Activated naive CD4-positive, alpha-beta T cell treated with anti-CD3 and anti-CD28 coated beads for 36 hours (primary cell): ENCODE results near the gene SENP2. TPM values are rescaled to one million over a fixed set of nuclear protein-coding genes. Genes with fewer than 3 reads are reported as not detected.
"Not testable (repeated sequence)": the region's sequence is repeated elsewhere in the genome, so short reads cannot be mapped to it uniquely, and the experiment has no call there.

Experiments used
- CTCF ChIA-PET: fragments of 350-600 bp; sonication (Branson Sonifier 250); formaldehyde crosslinking; loops from one replicate; lab custom pipeline; 2021; ENCODE audit warnings: antibody characterized with exemption; lab: Charles Lee
- DNase-seq: peaks from one replicate; pipeline ENCODE4 v3.0.0-alpha.2; 2020
- H3K27ac Mint-ChIP-seq: one replicate; pipeline ENCODE4 v1.8.0; 2021; ENCODE audit warnings: mild to moderate bottlenecking, mixed read lengths
- H3K27me3 Mint-ChIP-seq: one replicate; pipeline ENCODE4 v1.8.0; 2021; ENCODE audit warnings: low read depth, mixed read lengths
- H3K36me3 Mint-ChIP-seq: one replicate; pipeline ENCODE4 v1.8.0; 2021; ENCODE audit warnings: low read depth, mixed read lengths
- H3K4me1 Mint-ChIP-seq: one replicate; pipeline ENCODE4 v1.8.0; 2021; ENCODE audit warnings: low read depth, mixed read lengths
- H3K4me3 Mint-ChIP-seq: one replicate; pipeline ENCODE4 v1.8.0; 2021; ENCODE audit warnings: mild to moderate bottlenecking, moderate library complexity, mixed read lengths
- H3K9me3 Mint-ChIP-seq: one replicate; pipeline ENCODE4 v1.8.0; 2021; ENCODE audit warnings: mixed read lengths
- intact Hi-C: fragments of 100-400 bp; cut with micrococcal nuclease; formaldehyde crosslinking; loops from one replicate; pipeline ENCODE4 v1.15.1; 2023
- total RNA-seq, 2 experiments: library from RNA; stranded (reverse); gene quantifications; one replicate each; pipeline ENCODE4 v1.2.3, GENCODE V29; 2021

Gene SENP2
- total RNA-seq = 10 to 100 TPM; 19.4 to 25.0 TPM

- peak within 1 kb of the TSS; percentile 88 for H3K27ac Mint-ChIP-seq
- peaks cover 2% of the 10 kb centered on the region for H3K36me3 Mint-ChIP-seq
- no peaks in the 10 kb centered on the region for H3K9me3 Mint-ChIP-seq
- H3K4me1 Mint-ChIP-seq = peaks cover 27% of the 10 kb centered on the region
- peak within 1 kb of the TSS; percentile 83 for H3K4me3 Mint-ChIP-seq
- peak; percentile 100 for DNase-seq
- no peaks in the 10 kb centered on the region for H3K27me3 Mint-ChIP-seq
- CTCF ChIA-PET = interaction anchor here (1.3 to 2.6 kb wide), 4 partner anchors 11 to 125 kb away, joined by 3 to 20 read pairs (median 6); no protein-coding TSS in a partner anchor
- intact Hi-C loops = loop anchor here (1.0 to 10.0 kb wide), 6 partner anchors 87 to 989 kb away; partner anchors contain the start of genes DNAJB11, ETV5, TMEM41A and TRA2B
Observed at GRCh38 chr3:185585859-185586685, at the start of gene SENP2. TSS of gene SENP2 (plus strand) at chr3:185586295. CDS start at chr3:185586414, 119 bp downstream.

DNA sequence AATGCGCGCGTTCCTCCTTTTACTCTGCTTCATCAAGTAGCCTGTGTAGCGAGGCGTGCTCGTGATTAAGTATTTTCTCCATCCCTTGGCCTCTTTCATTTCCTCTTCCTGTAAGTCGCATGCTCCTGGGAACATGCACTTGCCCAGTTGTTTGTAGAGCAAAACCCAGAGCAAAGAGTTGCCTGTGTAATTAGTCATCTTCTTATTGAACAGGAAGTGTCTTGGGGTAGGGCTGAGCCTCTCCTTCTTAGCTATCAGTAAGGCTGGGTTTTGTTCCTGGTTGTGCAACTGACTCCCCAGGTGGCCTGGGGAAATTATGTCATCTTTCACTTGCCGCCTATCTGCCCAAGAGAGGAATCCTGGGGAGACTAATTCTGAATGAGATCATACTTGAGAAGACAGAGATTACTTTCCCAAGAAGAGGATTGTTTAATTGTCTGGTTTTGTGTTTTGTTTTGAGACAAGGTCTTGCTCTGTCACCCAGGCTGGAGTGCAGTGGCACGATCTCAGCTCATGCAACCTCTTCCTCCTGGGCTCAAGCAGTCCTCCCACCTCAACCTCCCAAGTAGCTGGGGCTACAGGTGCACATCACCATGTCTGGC, 48.6 kb upstream of the SENP2 start:
- peaks cover 2% of the 10 kb centered on the region for H3K36me3 Mint-ChIP-seq
- H3K4me3 Mint-ChIP-seq = no peak overlapping the region
- no peaks in the 10 kb centered on the region for H3K9me3 Mint-ChIP-seq
- intact Hi-C loops = no loop called here
- H3K4me1 Mint-ChIP-seq = peaks cover 13% of the 10 kb centered on the region
- CTCF ChIA-PET = no interaction called here
- H3K27me3 Mint-ChIP-seq = no peaks in the 10 kb centered on the region
- H3K27ac Mint-ChIP-seq = peak overlapping the region; percentile 78
- peak; percentile 73 for DNase-seq

DNA sequence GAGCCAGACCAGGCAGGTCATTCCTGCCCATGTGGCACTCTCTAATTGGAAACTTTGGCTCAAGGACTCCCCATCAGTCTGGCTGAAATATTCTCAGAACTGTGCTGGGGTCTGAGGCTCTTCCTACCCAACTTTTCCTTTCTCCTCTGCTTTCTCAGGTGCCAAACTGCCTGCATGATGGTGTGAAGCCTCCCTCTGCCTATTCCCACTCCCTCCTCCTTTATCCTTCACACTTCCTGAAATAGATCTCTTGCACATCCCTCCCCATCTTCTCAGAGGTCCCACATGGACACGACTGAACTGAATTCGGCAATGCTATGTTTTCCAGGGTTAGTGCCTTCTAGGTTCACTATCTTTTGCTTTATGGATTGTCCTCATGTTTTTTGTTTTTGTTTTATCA, 46.2 kb upstream of the SENP2 start:
- Mint-ChIP-seq H3K27ac (no peak overlapping the region), H3K36me3 (peaks cover 2% of the 10 kb centered on the region), H3K27me3 (no peaks in the 10 kb centered on the region), H3K9me3 (no peaks in the 10 kb centered on the region), H3K4me3 (no peak overlapping the region), H3K4me1 (peaks cover 13% of the 10 kb centered on the region)
- intact Hi-C loops = no loop called here
- CTCF ChIA-PET = interaction anchor here (0.7 to 1.4 kb wide), 3 partner anchors 18 to 204 kb away, joined by 3 read pairs; no protein-coding TSS in a partner anchor
- no peak for DNase-seq

- no peaks in the 10 kb centered on the region for H3K9me3 Mint-ChIP-seq
- intact Hi-C loops = no loop called here
- H3K27me3 Mint-ChIP-seq = no peaks in the 10 kb centered on the region
- no peak overlapping the region for H3K4me3 Mint-ChIP-seq
- H3K27ac Mint-ChIP-seq = no peak overlapping the region
- peaks cover 2% of the 10 kb centered on the region for H3K36me3 Mint-ChIP-seq
- peaks cover 13% of the 10 kb centered on the region for H3K4me1 Mint-ChIP-seq
- DNase-seq = no peak
- CTCF ChIA-PET = no interaction called here
Observed at GRCh38 chr3:185540695-185541094, 45.4 kb upstream of the SENP2 start.

DNA sequence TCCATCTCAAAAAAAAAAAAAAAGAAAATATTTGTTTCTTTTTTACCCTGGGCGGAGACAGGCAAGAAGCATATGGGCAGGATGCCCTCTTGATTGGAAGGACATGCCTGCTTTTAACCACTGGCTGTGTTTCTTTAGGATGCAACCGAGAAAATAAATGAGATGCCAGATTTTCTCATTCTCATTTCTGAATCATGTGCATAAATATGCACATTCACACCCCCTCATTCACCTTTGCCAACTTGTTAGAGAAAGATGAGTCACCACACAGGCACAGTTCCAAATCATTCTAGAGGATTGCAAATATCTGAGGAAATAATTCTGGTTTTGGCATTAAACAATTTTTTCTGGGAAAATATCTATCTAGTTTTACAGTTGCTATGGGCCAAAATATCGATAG, 37.0 kb upstream of the SENP2 start:
- CTCF ChIA-PET = no interaction called here
- intact Hi-C loops = no loop called here
- Mint-ChIP-seq H3K4me1 (peaks cover 15% of the 10 kb centered on the region), H3K27me3 (no peaks in the 10 kb centered on the region), H3K27ac (no peak overlapping the region), H3K9me3 (no peaks in the 10 kb centered on the region), H3K36me3 (no peaks in the 10 kb centered on the region), H3K4me3 (no peak overlapping the region)
- DNase-seq = no peak

- H3K9me3 Mint-ChIP-seq = no peaks in the 10 kb centered on the region
Observed at GRCh38 chr3:185549651-185550111, 36.4 kb upstream of the SENP2 start.

DNA sequence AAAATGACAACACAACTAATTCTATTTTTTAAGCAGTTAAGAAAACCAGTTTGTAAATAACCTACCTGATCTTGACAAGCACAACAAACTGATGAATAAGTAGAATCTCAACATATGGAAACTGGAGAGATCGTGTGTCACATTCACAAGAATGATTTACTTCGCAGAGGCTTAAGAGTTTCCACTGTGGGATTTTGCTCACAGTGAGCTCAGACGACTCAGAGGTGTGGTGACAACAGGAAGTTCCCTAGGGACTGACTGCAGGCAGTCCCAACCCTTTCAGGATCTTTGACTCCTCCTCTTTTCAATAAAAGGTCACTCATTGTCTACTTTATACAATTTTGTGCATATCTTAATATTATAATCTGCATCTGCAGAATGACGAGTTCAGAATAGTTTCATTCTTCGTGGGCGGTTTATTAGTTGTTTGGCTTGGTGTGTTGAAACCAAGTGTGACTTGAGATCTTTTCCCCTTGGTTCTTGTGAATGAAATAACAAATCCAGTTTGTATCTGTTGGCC, 33.7 kb upstream of the SENP2 start, which contains the start of gene LIPH:
TSS of gene LIPH (minus strand) at position 231 of the 520 bp plus-strand sequence. CDS start at position 114, 117 bp downstream.
- H3K27ac Mint-ChIP-seq = no peak within 1 kb of the TSS
- no peak within 1 kb of the TSS for H3K4me3 Mint-ChIP-seq
- H3K27me3 Mint-ChIP-seq = no peaks in the 10 kb centered on the region
- peak; percentile 26 for DNase-seq
- CTCF ChIA-PET = interaction anchor here (1.0 kb wide), 1 partner anchor 47 kb away, joined by 3 read pairs; no protein-coding TSS in a partner anchor
- H3K9me3 Mint-ChIP-seq = no peaks in the 10 kb centered on the region
- intact Hi-C loops = loop anchor here (1.0 kb wide), 1 partner anchor 53 kb away; the partner anchor contains the start of gene TMEM41A
- H3K36me3 Mint-ChIP-seq = no peaks in the 10 kb centered on the region
- peaks cover 10% of the 10 kb centered on the region for H3K4me1 Mint-ChIP-seq

More at GRCh38 chr3:185549651-185550111, 36.4 kb upstream of the SENP2 start:
- Mint-ChIP-seq H3K4me1 (peaks cover 15% of the 10 kb centered on the region), H3K27me3 (no peaks in the 10 kb centered on the region), H3K27ac (no peak overlapping the region), H3K36me3 (no peaks in the 10 kb centered on the region), H3K4me3 (no peak overlapping the region)
- CTCF ChIA-PET = no interaction called here
- intact Hi-C loops = no loop called here
- DNase-seq = no peak

GRCh38 chr3:185555101-185555501, 31.0 kb upstream of the SENP2 start:
- DNase-seq = no peak
- intact Hi-C loops = no loop called here

DNA sequence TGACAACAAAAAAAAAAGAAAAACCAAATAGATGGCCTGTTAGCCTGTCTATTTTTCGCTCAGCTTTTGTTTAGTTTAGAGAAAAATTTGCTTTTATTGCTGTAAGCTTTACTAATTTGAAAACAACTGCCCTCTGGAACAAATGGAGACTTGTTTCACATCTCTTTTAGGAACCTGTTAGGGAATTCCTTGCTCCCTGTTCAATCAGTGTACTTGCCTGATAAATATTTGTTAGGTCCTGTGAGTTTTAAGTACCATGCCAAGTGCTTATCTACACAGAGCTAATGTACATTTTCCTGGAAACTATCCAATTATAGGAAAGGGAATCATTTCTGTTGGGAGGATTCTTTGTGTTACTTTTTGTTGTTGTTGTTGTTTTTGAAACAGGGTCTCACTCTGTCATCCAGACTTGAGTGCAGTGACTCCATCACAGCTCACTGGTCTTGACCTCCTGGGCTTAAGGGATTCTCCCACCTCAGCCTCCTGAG, 30.2 kb upstream of the SENP2 start:
- peaks cover 14% of the 10 kb centered on the region for H3K4me1 Mint-ChIP-seq
- no peak overlapping the region for H3K27ac Mint-ChIP-seq
- intact Hi-C loops = no loop called here
- CTCF ChIA-PET = interaction anchor here (0.6 to 2.0 kb wide), 3 partner anchors 19 to 201 kb away, joined by 3 to 5 read pairs (median 3); no protein-coding TSS in a partner anchor
- H3K36me3 Mint-ChIP-seq = no peaks in the 10 kb centered on the region
- no peak for DNase-seq
- H3K4me3 Mint-ChIP-seq = no peak overlapping the region
- no peaks in the 10 kb centered on the region for H3K27me3 Mint-ChIP-seq
- no peaks in the 10 kb centered on the region for H3K9me3 Mint-ChIP-seq

More at GRCh38 chr3:185555101-185555501, 31.0 kb upstream of the SENP2 start:
- Mint-ChIP-seq H3K4me1 (peaks cover 14% of the 10 kb centered on the region), H3K27me3 (no peaks in the 10 kb centered on the region), H3K4me3 (no peak overlapping the region), H3K36me3 (no peaks in the 10 kb centered on the region), H3K27ac (no peak overlapping the region), H3K9me3 (no peaks in the 10 kb centered on the region)
- CTCF ChIA-PET = interaction anchor here (0.7 to 2.0 kb wide), 3 partner anchors 20 to 200 kb away, joined by 3 to 5 read pairs (median 3); no protein-coding TSS in a partner anchor

- peaks cover 17% of the 10 kb centered on the region for H3K4me1 Mint-ChIP-seq
- H3K27ac Mint-ChIP-seq, DNase-seq, H3K36me3 Mint-ChIP-seq, H3K4me3 Mint-ChIP-seq, H3K9me3 Mint-ChIP-seq, intact Hi-C loops, H3K27me3 Mint-ChIP-seq: not testable (repeated sequence)
- CTCF ChIA-PET = interaction anchor here (0.7 to 2.0 kb wide), 2 partner anchors 18 to 64 kb away, joined by 4 to 5 read pairs; no protein-coding TSS in a partner anchor
Observed at GRCh38 chr3:185556640-185557039, 29.5 kb upstream of the SENP2 start.

DNA sequence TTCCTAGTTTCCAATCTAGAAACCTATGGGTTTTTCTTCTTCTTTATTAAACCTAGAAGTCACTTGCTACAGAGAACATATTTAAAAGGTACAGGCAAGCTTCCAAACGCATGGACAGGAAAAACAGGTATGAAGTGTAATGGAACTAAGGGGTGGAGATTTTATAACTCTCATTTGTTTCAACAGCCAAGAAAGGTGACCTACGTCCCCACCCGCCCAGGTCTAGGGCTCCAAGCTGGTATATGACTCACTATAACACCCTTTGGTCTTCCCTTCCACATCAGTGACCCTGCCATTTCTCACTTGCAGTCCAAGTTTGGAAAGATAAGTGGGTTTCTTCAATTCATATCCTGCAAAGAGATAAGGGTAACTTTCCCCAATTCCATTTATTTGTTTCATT, 27.7 kb upstream of the SENP2 start:
- peaks cover 2% of the 10 kb centered on the region for H3K27me3 Mint-ChIP-seq
- intact Hi-C loops = no loop called here
- H3K4me3 Mint-ChIP-seq = no peak overlapping the region
- H3K36me3 Mint-ChIP-seq = no peaks in the 10 kb centered on the region
- DNase-seq = no peak
- H3K27ac Mint-ChIP-seq = no peak overlapping the region
- CTCF ChIA-PET = interaction anchor here (0.6 to 2.5 kb wide), 15 partner anchors 14 to 195 kb away, joined by 3 to 12 read pairs (median 4); partner anchors contain the start of gene SENP2
- H3K4me1 Mint-ChIP-seq = peaks cover 13% of the 10 kb centered on the region
- no peaks in the 10 kb centered on the region for H3K9me3 Mint-ChIP-seq
